D721Med (cell line): Measurements from ENCODE around the gene PXYLP1.

ENCODE experiments used
- DNase-seq: peaks from one replicate; pipeline ENCODE4 v3.0.0; 2011; ENCODE audit warnings: low spot score; ENCODE audit not compliant: insufficient read length
- FAIRE-seq: peaks from 2 replicates; lab custom pipeline; 2011; peaks lifted over from hg19 to GRCh38; lab: Jason Lieb, UNC
- TF ChIP-seq, protein P1 (sequence below): IDR thresholded peaks from 2 replicates; pipeline ENCODE4 v1.5.1; 2012; ENCODE audit warnings: mild to moderate bottlenecking, control low read depth; ENCODE audit not compliant: insufficient read depth; ENCODE audit errors: missing control alignments

PXYLP1 gene

DNA sequence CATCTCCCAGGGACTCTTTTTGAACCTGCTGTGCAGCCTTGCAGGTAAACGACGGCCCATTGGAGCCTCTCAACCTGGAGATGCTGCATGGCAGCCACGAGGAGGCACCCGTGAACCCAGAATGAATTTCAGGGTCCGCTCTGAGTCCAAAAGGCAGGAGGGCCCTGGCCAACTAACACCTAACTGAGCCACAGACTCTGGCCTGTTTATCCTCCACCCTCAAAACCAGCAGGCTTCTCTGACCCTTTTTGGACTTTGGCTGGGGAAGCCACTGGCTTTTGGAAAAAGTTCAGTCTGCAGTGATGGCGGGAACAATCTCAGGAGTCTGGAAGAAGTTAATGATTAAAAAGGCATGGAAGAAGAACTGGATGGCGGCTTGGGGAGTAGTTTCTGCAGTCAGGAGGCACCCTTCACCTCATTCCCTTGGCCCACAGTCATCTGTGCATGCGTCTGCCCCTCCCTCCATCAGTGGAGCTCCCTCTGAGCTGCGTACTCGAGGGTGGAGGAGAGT, 4.1 kb downstream of the PXYLP1 start:
- DNase-seq (no peak), FAIRE-seq (no peak)
- TF ChIP-seq, protein P1, sequence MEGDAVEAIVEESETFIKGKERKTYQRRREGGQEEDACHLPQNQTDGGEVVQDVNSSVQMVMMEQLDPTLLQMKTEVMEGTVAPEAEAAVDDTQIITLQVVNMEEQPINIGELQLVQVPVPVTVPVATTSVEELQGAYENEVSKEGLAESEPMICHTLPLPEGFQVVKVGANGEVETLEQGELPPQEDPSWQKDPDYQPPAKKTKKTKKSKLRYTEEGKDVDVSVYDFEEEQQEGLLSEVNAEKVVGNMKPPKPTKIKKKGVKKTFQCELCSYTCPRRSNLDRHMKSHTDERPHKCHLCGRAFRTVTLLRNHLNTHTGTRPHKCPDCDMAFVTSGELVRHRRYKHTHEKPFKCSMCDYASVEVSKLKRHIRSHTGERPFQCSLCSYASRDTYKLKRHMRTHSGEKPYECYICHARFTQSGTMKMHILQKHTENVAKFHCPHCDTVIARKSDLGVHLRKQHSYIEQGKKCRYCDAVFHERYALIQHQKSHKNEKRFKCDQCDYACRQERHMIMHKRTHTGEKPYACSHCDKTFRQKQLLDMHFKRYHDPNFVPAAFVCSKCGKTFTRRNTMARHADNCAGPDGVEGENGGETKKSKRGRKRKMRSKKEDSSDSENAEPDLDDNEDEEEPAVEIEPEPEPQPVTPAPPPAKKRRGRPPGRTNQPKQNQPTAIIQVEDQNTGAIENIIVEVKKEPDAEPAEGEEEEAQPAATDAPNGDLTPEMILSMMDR: no peak

DNA sequence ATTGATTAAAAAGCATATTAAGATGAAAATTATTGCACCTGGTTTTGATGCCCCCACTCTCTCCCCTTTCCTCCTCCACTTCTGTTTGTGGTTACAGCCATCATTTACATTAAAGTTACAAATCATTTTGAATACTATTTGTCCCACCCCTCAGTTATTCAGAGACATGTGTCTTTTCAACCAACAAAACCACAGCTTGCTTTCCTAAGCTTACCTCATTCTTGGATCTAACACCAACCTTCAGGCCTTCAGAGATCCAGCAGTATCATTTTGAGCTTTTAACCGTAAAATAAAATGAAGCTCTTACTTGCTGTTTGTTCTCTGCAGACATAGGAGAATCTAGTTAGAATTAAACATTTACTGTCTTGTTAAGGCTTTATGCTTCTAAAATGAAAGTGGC, 4.7 kb downstream of the PXYLP1 start:
- TF ChIP-seq, protein P1: no peak
- FAIRE-seq: no peak
- no peak for DNase-seq

DNA sequence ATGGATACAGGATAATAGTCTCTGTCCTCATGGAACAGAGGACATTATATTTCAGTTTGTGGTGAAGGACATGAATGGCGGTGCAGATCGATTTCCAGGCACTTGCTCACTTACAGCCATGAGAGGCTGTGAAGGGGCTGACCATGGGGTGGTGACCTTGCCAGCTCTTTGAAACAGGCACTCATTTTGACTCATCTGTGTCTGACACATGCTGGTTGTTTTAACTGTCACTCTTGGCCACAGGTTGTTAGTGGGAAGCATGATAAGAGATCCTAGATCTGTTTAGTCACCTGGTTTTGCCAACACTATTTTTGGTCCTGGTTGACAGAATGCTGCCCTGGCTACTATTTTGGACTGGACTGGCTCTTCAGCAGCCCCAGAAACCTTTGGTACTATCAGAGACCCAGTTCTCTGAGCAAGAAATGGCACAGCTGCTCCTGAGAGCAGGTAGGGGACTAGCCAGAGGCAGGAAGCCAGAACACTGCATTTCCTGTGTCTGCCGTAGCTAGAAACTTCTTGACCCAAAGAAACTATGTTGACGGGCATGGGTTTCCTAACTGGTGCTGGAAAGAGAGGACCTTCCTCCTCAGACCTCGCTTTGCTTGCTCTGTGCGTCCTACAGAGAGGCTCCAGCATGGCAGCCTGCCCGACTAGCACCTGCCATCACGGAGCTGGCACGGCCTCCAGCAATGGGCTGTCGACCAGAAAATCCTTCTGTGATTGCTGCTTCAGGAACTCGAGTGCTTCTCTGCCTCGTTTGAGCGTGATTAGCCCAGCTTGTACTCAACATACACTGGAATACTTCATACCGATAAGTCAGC, 6.3 kb downstream of the PXYLP1 start:
- no peak for DNase-seq
- TF ChIP-seq, protein P1: no peak
- FAIRE-seq: no peak

DNA sequence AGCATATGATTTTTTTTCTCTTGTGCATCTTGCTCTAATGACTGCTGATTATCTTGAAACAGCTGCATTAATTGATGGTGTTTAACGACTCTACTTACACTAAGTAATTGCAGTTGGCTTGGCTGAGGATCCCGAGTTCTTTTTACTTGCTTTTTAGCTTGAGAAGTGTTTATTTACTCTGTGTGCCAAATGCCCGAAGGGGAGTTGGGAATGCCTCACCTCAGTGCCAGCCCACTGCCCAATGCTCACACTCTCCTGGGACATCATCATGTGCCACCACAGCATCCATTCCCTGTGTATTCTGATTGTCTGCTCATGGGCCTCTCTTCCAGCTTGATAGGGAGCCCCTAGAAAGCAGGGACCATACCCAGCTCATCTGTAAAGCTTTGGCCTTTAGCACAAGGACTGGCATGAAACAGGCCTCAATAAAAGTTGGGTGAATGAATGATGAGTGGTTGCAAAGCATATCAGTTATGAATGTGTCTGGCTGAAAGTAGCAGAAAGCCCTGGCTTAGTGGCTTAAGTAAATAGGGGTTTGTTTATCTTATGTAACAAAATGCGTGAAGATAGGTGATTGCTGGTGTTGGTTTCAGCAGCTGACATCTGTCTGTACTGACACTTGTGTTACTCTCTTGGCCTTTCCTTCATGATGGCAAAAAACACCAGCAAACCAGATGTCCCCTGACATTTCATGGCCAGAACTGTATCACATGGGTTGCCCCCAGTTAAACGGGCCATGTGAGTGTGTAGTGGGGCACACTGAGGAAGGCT, 8.1 kb downstream of the PXYLP1 start:
- FAIRE-seq (no peak), DNase-seq (no peak)
- TF ChIP-seq, protein P1: no peak

DNA sequence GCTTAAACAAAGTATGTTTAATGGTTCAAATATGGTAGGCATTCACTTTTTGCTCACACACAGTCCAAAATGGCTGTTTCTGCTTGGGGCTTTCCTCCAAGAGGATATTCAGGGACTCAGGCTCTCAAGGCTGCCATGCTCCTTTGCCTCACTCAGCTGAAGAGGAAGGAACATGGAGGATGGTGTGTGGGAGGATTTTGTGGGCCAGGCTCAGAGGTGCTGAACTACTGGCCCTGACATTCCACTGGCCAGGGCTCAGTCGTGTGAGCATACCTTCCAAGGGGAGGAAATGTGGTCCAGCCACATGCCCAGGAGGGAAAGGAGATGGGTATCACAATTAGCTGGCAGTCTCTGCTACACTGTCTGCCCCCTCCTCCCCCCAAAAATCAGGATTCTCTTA, 8.7 kb downstream of the PXYLP1 start:
- TF ChIP-seq, protein P1: no peak
- no peak for FAIRE-seq
- DNase-seq: no peak

DNA sequence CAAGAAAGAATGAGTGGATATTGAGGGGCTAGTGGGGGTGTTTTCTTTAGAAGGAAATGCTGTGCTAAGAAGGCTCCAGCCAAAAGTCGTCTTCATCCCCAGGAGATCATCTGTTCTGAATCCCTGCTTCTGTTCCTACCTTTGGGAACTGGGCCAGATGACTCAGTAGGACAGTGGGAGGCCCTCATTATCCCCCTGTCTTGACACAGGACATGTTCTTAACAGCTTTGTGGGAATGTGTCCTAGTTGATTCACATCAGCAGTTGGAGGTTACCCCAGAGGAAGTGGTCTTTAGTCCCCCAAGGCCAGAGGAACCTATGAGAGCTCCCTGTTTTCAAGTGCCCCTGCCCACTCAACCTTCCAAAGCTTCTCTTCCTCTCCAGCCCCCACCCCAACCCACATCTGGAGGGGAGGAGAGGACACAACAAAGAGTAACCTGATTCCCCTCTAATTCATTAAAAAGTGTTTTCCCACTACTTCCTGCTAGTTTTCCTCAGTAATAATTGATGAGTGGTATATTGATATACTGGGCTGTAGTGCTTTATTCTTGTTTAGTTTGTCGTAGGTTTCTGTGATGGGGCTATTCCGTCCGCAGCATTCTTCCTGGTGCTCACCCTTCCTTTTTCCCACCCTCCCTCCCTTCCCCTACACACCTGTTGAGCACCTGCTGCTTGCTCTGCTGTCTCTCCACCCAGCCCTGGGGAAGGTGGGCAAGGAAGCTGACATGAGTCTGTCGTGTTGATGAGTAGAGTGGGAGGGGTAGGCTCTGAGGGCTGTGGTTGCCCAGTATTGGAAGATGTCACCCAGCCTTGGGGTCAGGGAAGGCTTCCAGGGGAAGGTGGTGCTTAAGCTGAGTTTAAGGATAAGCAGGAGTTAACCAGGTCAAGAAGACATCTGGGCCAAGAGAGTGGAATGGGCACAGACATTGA, 9.3 kb downstream of the PXYLP1 start:
- FAIRE-seq (no peak), DNase-seq (no peak)
- TF ChIP-seq, protein P1: no peak
